HG02840 (cell line): ENCODE results near the gene RNU1-2.
"Not testable (repeated sequence)": the region's sequence is repeated elsewhere in the genome, so short reads cannot be mapped to it uniquely, and the experiment has no call there.

ENCODE experiments used
- ATAC-seq: cut with Tn5 transposase; IDR thresholded peaks from one replicate; pipeline ENCODE4 v1.9.1; 2021; ENCODE audit warnings: mild to moderate bottlenecking, moderate library complexity, moderate number of reproducible peaks; ENCODE audit not compliant: unreplicated experiment, low FRiP score

The RNU1-2 gene

GRCh38 chr1:16924216-16924918 is 28.6 kb downstream of the RNU1-2 start:
- no peak for ATAC-seq

- ATAC-seq: no peak
Observed at GRCh38 chr1:16924919-16925477, 29.2 kb downstream of the RNU1-2 start.

- ATAC-seq: no peak
Observed at GRCh38 chr1:16925635-16926490, 30.1 kb downstream of the RNU1-2 start.

- ATAC-seq: no peak
Observed at GRCh38 chr1:16926491-16927073, 30.8 kb downstream of the RNU1-2 start.

GRCh38 chr1:16927256-16927655 is 31.5 kb downstream of the RNU1-2 start:
- no peak for ATAC-seq

- no peak for ATAC-seq
Observed at GRCh38 chr1:16927711-16928485, 32.1 kb downstream of the RNU1-2 start.

- not testable (repeated sequence) for ATAC-seq
Observed at GRCh38 chr1:16929146-16930041, 33.6 kb downstream of the RNU1-2 start.

GRCh38 chr1:16931206-16931934 is 35.6 kb downstream of the RNU1-2 start:
- not testable (repeated sequence) for ATAC-seq

- not testable (repeated sequence) for ATAC-seq
Observed at GRCh38 chr1:16933945-16934344, 38.2 kb downstream of the RNU1-2 start.

GRCh38 chr1:16936580-16936979 is 40.8 kb downstream of the RNU1-2 start:
- ATAC-seq: not testable (repeated sequence)

- no peak for ATAC-seq
Observed at GRCh38 chr1:16938351-16939321, 42.9 kb downstream of the RNU1-2 start.

GRCh38 chr1:16939386-16940180 is 43.8 kb downstream of the RNU1-2 start:
- ATAC-seq: not testable (repeated sequence)

GRCh38 chr1:16944038-16944437 is 48.3 kb downstream of the RNU1-2 start:
- no peak for ATAC-seq

- ATAC-seq: not testable (repeated sequence)
Observed at GRCh38 chr1:16945512-16945911, 49.7 kb downstream of the RNU1-2 start.
